HepG2 (cell line): ENCODE results near the gene TMEM220. TPM values are rescaled to one million over a fixed set of nuclear protein-coding genes. Genes with fewer than 3 reads are reported as not detected.
A peak's percentile ranks its signal among the peaks of the same experiment; 100 is the strongest.

ENCODE experiments used
- CTCF ChIP-seq: sonication (generic); formaldehyde crosslinking; IDR thresholded peaks from 2 replicates; pipeline ENCODE4 v1.5.0; 2020; ENCODE audit warnings: mild to moderate bottlenecking, missing genetic modification reagents, moderate library complexity
- DMTF1 ChIP-seq: sonication (generic); formaldehyde crosslinking; IDR thresholded peaks from 2 replicates; pipeline ENCODE4 v1.4.0; 2020; ENCODE audit warnings: mild to moderate bottlenecking, missing genetic modification reagents
- ELF3 ChIP-seq: IDR thresholded peaks from 2 replicates; pipeline ENCODE4 v1.6.1; 2016; ENCODE audit warnings: missing genetic modification reagents, missing compliant biosample characterization
- FOXM1 ChIP-seq: sonication (generic); formaldehyde crosslinking; IDR thresholded peaks from 2 replicates; pipeline ENCODE4 v1.5.0; 2020; ENCODE audit warnings: missing genetic modification reagents
- MEIS1 ChIP-seq: sonication (generic); formaldehyde crosslinking; IDR thresholded peaks from 2 replicates; pipeline ENCODE4 v1.9.0; 2021; ENCODE audit warnings: mild to moderate bottlenecking, missing genetic modification reagents, moderate library complexity, borderline replicate concordance
- MZF1 ChIP-seq: sonication (generic); formaldehyde crosslinking; IDR thresholded peaks from 2 replicates; pipeline ENCODE4 v1.8.1; 2023; ENCODE audit warnings: mild to moderate bottlenecking, missing genetic modification reagents, borderline replicate concordance
- NRL ChIP-seq: sonication (generic); formaldehyde crosslinking; IDR thresholded peaks from 2 replicates; pipeline ENCODE4 v1.5.0; 2020; ENCODE audit warnings: missing genetic modification reagents, mild to moderate bottlenecking, moderate library complexity, borderline replicate concordance
- PCBP1 ChIP-seq: fragments of 200-400 bp; formaldehyde crosslinking; IDR thresholded peaks from 2 replicates; pipeline ENCODE4 v1.6.1; 2017; ENCODE audit warnings: mild to moderate bottlenecking, low read depth, low read length, borderline replicate concordance
- RAD51 ChIP-seq: fragments of 450-650 bp; IDR thresholded peaks from 2 replicates; pipeline ENCODE4 v1.6.1; 2016; ENCODE audit warnings: borderline replicate concordance
- RELA ChIP-seq: sonication (generic); formaldehyde crosslinking; IDR thresholded peaks from 2 replicates; pipeline ENCODE4 v1.4.0; 2020; ENCODE audit warnings: missing genetic modification reagents
- RXRB ChIP-seq: IDR thresholded peaks from 2 replicates; pipeline ENCODE4 v1.6.1; 2016; ENCODE audit warnings: borderline replicate concordance, missing genetic modification reagents, missing compliant biosample characterization
- SALL1 ChIP-seq: sonication (generic); formaldehyde crosslinking; IDR thresholded peaks from 2 replicates; pipeline ENCODE4 v1.8.0; 2022; ENCODE audit warnings: mild to moderate bottlenecking, missing genetic modification reagents
- SNAPC2 ChIP-seq: sonication (generic); formaldehyde crosslinking; IDR thresholded peaks from 2 replicates; pipeline ENCODE4 v1.8.1; 2022; ENCODE audit warnings: mild to moderate bottlenecking, missing genetic modification reagents
- SP2 ChIP-seq: sonication (generic); formaldehyde crosslinking; IDR thresholded peaks from 2 replicates; pipeline ENCODE4 v1.5.1; 2020; ENCODE audit warnings: mild to moderate bottlenecking, missing genetic modification reagents
- ZNF138 ChIP-seq: sonication (generic); formaldehyde crosslinking; IDR thresholded peaks from 2 replicates; pipeline ENCODE4 v1.5.0; 2020; ENCODE audit warnings: mild to moderate bottlenecking, low read depth, missing genetic modification reagents
- ZNF296 ChIP-seq: sonication (generic); formaldehyde crosslinking; conservative IDR thresholded peaks from 2 replicates; pipeline ENCODE4 v1.5.0; 2020; ENCODE audit warnings: mild to moderate bottlenecking, missing genetic modification reagents
- ZNF441 ChIP-seq: sonication (generic); formaldehyde crosslinking; IDR thresholded peaks from 2 replicates; pipeline ENCODE4 v1.7.0; 2021; ENCODE audit warnings: missing genetic modification reagents, borderline replicate concordance
- ZNF512B ChIP-seq: sonication (generic); formaldehyde crosslinking; IDR thresholded peaks from 2 replicates; pipeline ENCODE4 v1.5.1; 2020; ENCODE audit warnings: missing genetic modification reagents, mild to moderate bottlenecking, borderline replicate concordance
- ZNF550 ChIP-seq: sonication (generic); formaldehyde crosslinking; IDR thresholded peaks from 2 replicates; pipeline ENCODE4 v1.4.0; 2020; ENCODE audit warnings: mild to moderate bottlenecking, missing genetic modification reagents, borderline replicate concordance
- ZNF564 ChIP-seq: sonication (generic); formaldehyde crosslinking; IDR thresholded peaks from 2 replicates; pipeline ENCODE4 v1.8.1; 2023; ENCODE audit warnings: mild to moderate bottlenecking, missing genetic modification reagents
- ZNF776 ChIP-seq: sonication (generic); formaldehyde crosslinking; IDR thresholded peaks from 2 replicates; pipeline ENCODE4 v1.4.0; 2020; ENCODE audit warnings: mild to moderate bottlenecking, missing genetic modification reagents
- polyA plus RNA-seq, 8 experiments: library from polyadenylated mRNA; depleted of rRNA in 3 of 8; stranded (reverse) in 7 of 8; unstranded in 1 of 8; fragments of >200 nt; fragmentation: Illumina TruSeq in 4 of 8; extraction: Trizol in 4 of 8; gene quantifications; 2 replicates each; pipeline versions ENCODE4 v1.2.1 to v1.2.3, GENCODE V29; 2011 to 2016; ENCODE audit warnings: low read depth in 4 of 8, missing spikeins in 1 of 8, mixed read lengths in 1 of 8; ENCODE audit not compliant: insufficient read depth in 1 of 8
- total RNA-seq, 5 experiments: library from RNA; depleted of rRNA; stranded (reverse); fragments of >200 nt; fragmentation: Illumina TruSeq; extraction: Trizol; gene quantifications; 2 replicates each; pipeline ENCODE4 v1.2.3, GENCODE V29; 2016; ENCODE audit warnings: low read depth in 1 of 5
- TF ChIP-seq, protein P1 (sequence below): sonication (generic); formaldehyde crosslinking; IDR thresholded peaks from 2 replicates; pipeline ENCODE4 v1.8.0; 2022; ENCODE audit warnings: missing genetic modification reagents, mild to moderate bottlenecking, inconsistent platforms, borderline replicate concordance

Gene TMEM220
- total and polyA plus RNA-seq, 2 of the 13 experiments (the other 11 are each of a cell fraction or from before 2014, with no cell fraction given) = 1.3 to 2.2 TPM

DNA sequence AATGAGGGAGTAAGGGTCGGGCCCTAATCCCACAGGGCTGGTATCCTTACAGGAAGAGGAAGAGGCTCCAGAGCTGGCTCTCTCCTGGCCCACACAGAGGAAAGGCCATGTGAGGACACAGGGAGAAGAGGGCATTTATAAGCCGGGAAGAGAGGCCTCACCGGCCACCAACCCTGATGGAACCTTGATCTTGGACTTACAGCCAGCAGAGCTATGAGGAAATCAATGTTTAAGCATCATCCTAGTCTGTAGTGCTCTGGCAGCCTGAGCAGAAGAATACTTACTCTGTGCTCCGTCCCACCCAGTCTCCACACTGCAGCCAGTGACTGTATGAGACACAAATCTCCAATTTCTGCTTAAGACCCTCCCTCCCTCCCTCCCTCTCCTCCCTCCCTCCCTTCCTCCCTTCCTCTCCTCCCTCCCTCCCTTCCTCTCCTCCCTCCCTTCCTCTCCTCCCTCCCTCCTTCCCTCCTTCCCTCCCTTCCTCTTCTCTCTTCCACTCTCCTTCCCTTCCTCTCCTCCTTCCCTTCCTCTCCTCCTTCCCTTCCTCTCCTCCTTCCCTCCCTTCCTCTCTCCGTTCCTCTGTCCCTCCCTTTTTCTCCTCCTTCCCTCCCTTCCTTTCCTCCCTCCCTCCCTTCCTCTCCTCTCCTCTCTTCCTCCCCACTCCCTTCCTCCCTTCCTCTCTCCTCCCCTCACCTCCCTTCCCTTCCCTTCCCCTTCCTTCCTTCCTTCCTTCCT, 8.9 kb upstream of the TMEM220 start (continued):
- no peak for TF ChIP-seq CTCF (CRISPR knock-in tag)
- no peak for TF ChIP-seq ZNF441 (CRISPR knock-in tag)
- TF ChIP-seq PCBP1 = peak; percentile 84; the same call in 1 of the 2 replicates
- no peak for TF ChIP-seq DMTF1 (CRISPR knock-in tag)
- 0 out of 2 replicates have a peak, but pooled peaks have one; percentile 18 for TF ChIP-seq ELF3 (CRISPR knock-in tag)
- no peak for TF ChIP-seq FOXM1 (CRISPR knock-in tag)
- no peak for TF ChIP-seq ZNF564
- no peak for TF ChIP-seq MEIS1 (CRISPR knock-in tag)
- no peak for TF ChIP-seq RELA (CRISPR knock-in tag)
- no peak for TF ChIP-seq NRL (CRISPR knock-in tag)
- TF ChIP-seq, protein P1, sequence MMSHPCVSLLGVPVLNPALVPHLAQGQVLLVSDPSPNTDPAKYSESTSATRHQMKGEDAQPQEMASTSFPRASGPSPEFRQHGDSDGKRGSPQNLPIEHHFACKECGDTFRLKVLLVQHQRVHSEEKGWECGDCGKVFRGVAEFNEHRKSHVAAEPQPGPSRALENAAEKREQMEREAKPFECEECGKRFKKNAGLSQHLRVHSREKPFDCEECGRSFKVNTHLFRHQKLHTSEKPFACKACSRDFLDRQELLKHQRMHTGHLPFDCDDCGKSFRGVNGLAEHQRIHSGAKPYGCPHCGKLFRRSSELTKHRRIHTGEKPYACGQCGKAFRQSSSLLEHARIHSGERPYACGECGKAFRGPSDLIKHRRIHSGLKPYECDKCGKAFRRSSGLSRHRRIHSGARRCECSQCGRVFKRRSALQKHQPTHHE (CRISPR knock-in tag) = no peak
- no peak for TF ChIP-seq ZNF512B
- no peak for TF ChIP-seq ZNF138 (CRISPR knock-in tag)
- TF ChIP-seq ZNF296 = no peak
- no peak for TF ChIP-seq ZNF776 (CRISPR knock-in tag)
- TF ChIP-seq RXRB (CRISPR knock-in tag) = peak; percentile 93
- no peak for TF ChIP-seq MZF1 (CRISPR knock-in tag)
- TF ChIP-seq SNAPC2 (CRISPR knock-in tag) = no peak
- no peak for TF ChIP-seq RAD51
- peak; percentile 33; the same call in 1 of the 2 replicates for TF ChIP-seq SALL1 (CRISPR knock-in tag)
- TF ChIP-seq SP2 (CRISPR knock-in tag) = no peak
- TF ChIP-seq ZNF550 (CRISPR knock-in tag) = no peak
